ENCODE data around the gene RALY. TPM values are rescaled to one million over a fixed set of nuclear protein-coding genes. Genes with fewer than 3 reads are reported as not detected.

Gene RALY
- total and polyA plus RNA-seq, 9 donors = 51.7 to 131 (median 105) TPM

DNA sequence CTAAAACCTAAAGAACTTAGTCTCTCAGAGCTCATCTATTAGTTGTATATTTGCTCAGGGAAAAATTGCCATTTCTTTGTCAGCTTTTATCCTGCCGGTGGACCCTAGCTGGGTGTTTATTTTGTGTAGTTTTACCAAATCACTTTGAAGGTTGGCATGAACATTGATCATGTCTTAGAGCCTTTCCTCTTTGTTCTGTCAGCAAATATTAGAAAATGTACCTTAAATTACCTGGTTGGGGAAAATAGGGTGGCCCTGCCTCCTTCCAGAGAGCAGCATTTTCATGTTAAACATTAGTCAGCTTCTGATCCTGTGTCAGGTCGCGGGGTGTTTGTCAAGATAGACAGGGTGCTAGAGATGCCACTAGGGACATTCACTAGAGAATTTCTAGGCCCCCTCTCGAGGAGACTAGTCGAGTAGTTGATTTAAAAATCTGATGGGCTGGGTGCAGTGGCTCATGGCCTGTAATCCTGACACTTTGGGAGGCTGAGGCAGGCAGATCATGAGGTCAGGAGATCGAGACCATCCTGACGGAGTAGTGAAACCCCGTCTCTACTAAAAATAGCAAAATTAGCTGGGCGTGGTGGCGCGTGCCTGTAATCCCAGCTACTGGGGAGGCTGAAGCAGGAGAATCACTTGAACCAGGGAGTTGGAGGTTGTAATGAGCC lies 11.2 kb downstream of the RALY start:
- H3K9me3 ChIP-seq = no peaks in the 10 kb centered on the region
- H3K36me3 ChIP-seq = no peaks in the 10 kb centered on the region
- no peak overlapping the region for H3K27ac ChIP-seq
- DNase-seq = no peak
- TF ChIP-seq POLR2A (IDR thresholded peaks at IDR 0.05) = no peak
- TF ChIP-seq EP300 (IDR thresholded peaks at IDR 0.05) = no peak
- TF ChIP-seq, protein P1, sequence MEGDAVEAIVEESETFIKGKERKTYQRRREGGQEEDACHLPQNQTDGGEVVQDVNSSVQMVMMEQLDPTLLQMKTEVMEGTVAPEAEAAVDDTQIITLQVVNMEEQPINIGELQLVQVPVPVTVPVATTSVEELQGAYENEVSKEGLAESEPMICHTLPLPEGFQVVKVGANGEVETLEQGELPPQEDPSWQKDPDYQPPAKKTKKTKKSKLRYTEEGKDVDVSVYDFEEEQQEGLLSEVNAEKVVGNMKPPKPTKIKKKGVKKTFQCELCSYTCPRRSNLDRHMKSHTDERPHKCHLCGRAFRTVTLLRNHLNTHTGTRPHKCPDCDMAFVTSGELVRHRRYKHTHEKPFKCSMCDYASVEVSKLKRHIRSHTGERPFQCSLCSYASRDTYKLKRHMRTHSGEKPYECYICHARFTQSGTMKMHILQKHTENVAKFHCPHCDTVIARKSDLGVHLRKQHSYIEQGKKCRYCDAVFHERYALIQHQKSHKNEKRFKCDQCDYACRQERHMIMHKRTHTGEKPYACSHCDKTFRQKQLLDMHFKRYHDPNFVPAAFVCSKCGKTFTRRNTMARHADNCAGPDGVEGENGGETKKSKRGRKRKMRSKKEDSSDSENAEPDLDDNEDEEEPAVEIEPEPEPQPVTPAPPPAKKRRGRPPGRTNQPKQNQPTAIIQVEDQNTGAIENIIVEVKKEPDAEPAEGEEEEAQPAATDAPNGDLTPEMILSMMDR (IDR thresholded peaks at IDR 0.05) = no peak
- H3K27me3 ChIP-seq = no peaks in the 10 kb centered on the region
- intact Hi-C loops (cut with DNase I) = no loop called here
- 91 to 93% (median 92%) methylated on average over 11 of the region's 11 CpGs for WGBS, 3 donors
- no peak overlapping the region for H3K4me3 ChIP-seq
- peaks cover 5% of the 10 kb centered on the region for H3K4me1 ChIP-seq (ENCODE audit: insufficient read depth)

DNA sequence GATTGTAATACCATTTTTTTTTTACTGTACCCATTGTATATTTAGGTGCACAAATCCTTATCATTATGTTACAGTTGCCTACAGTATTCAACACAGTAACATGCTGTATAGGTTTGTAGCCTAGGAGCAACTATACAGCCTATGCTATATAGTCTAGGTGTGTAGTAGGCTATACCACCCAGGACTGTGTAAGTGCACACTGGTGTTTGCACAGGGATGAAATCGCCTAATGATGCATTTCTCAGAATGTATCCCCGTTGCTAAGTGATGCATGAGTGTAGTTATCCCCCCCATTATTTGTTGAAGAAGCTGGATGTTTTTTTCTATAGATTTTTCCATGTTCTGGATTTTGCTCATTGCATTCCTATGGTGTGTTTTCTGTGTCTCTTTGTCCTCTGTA lies 12.9 kb downstream of the RALY start:
- no peak overlapping the region for H3K27ac ChIP-seq
- peaks cover 3% of the 10 kb centered on the region for H3K4me1 ChIP-seq (ENCODE audit: insufficient read depth)
- no peak for TF ChIP-seq EP300 (IDR thresholded peaks at IDR 0.05)
- TF ChIP-seq, protein P1 (IDR thresholded peaks at IDR 0.05) = no peak
- TF ChIP-seq POLR2A (IDR thresholded peaks at IDR 0.05) = no peak
- no peaks in the 10 kb centered on the region for H3K9me3 ChIP-seq
- H3K36me3 ChIP-seq = no peaks in the 10 kb centered on the region
- intact Hi-C loops (cut with DNase I) = no loop called here
- no peak for DNase-seq
- no peak overlapping the region for H3K4me3 ChIP-seq
- 81 to 85% (median 85%) methylated on average over 2 of the region's 2 CpGs for WGBS, 3 donors
- H3K27me3 ChIP-seq = no peaks in the 10 kb centered on the region

DNA sequence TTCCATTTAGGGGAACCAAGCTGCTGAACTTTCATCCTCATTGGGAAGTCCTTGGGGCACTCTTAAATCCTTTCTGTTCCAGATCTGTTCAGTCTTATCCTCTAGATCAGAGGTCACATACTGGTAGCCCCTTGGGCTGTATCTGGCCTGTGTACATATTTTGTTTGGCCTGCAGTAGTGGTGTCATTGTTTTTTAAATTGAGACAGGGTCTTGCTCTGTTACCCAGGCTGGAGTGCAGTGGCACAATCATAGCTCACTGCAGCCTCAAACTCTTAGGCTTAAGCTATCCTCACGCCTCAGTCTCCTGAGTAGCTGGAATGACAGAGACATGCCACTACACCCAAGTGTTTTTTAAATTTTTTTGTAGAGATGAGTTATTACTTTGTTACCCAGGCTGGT lies 14.8 kb downstream of the RALY start:
- no peak overlapping the region for H3K4me3 ChIP-seq
- no peak overlapping the region for H3K27ac ChIP-seq
- no peak for DNase-seq
- no peaks in the 10 kb centered on the region for H3K27me3 ChIP-seq
- WGBS, 3 donors = 97 to 100% (median 98%) methylated on average over 1 of the region's 1 CpG
- intact Hi-C loops (cut with DNase I) = no loop called here
- TF ChIP-seq EP300 (IDR thresholded peaks at IDR 0.05) = no peak
- no peak for TF ChIP-seq POLR2A (IDR thresholded peaks at IDR 0.05)
- TF ChIP-seq, protein P1 (IDR thresholded peaks at IDR 0.05) = no peak
- H3K4me1 ChIP-seq (ENCODE audit: insufficient read depth) = peaks cover 8% of the 10 kb centered on the region
- no peaks in the 10 kb centered on the region for H3K9me3 ChIP-seq
- no peaks in the 10 kb centered on the region for H3K36me3 ChIP-seq

DNA sequence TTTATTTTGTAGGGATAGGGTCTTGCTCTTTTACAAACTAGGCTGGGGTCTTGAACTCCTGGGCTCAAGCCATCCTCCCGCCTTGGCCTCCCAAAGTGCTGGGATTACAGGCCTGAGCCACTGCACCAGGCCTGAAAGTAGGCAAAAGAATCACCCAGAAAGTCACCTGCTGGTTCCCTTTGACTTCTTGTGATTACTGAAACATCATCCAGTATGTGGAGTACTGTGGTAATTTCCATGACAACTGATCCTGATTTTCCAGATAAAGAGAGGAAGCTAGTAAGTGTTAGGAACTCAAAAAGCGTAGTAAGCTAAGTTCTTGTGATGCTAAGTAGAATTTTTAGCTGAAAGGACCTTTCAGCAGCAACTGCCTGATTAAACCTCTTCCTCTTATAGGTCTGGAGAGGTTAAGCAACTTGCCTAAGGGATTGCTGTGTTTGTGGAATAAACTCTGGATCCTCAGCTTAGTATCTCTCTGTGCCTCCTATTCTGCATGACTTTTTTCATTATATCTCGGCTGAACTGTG lies 16.8 kb downstream of the RALY start:
- intact Hi-C loops (cut with DNase I) = loop anchor here in 1 of 4 donors (5.0 kb wide), 1 partner anchor 858 kb away; no protein-coding TSS in a partner anchor
- Histone ChIP-seq H3K27ac (no peak overlapping the region), H3K4me3 (no peak overlapping the region), H3K9me3 (no peaks in the 10 kb centered on the region), H3K36me3 (no peaks in the 10 kb centered on the region), H3K27me3 (no peaks in the 10 kb centered on the region), H3K4me1 (ENCODE audit: insufficient read depth) (peaks cover 9% of the 10 kb centered on the region)
- no peak for DNase-seq
- 73 to 81% (median 76%) methylated on average over 3 of the region's 3 CpGs for WGBS, 3 donors
- TF ChIP-seq EP300 (IDR thresholded peaks at IDR 0.05) (no peak), POLR2A (IDR thresholded peaks at IDR 0.05) (no peak)
- TF ChIP-seq, protein P1 (IDR thresholded peaks at IDR 0.05) = no peak

Data from ovary (tissue), 9 donors.